Ureter (tissue), 1 donor: Measurements from ENCODE around the gene RBM12. TPM values are rescaled to one million over a fixed set of nuclear protein-coding genes. Genes with fewer than 3 reads are reported as not detected.
A peak's percentile ranks its signal among the peaks of the same experiment; 100 is the strongest.
"Not testable (repeated sequence)": the region's sequence is repeated elsewhere in the genome, so short reads cannot be mapped to it uniquely, and the experiment has no call there.

Experiments used
- DNase-seq: peaks from one replicate; pipeline ENCODE4 v3.0.0-alpha.2; 2020; ENCODE audit warnings: low spot score
- total RNA-seq: library from RNA; stranded (reverse); gene quantifications from one replicate; pipeline ENCODE4 v1.2.4, GENCODE V29; 2023
- donor health status: DM: yes; HTN: yes; CAD: no.

The RBM12 gene
- total RNA-seq, 1 donor from 2014 or later: 133 TPM

DNA sequence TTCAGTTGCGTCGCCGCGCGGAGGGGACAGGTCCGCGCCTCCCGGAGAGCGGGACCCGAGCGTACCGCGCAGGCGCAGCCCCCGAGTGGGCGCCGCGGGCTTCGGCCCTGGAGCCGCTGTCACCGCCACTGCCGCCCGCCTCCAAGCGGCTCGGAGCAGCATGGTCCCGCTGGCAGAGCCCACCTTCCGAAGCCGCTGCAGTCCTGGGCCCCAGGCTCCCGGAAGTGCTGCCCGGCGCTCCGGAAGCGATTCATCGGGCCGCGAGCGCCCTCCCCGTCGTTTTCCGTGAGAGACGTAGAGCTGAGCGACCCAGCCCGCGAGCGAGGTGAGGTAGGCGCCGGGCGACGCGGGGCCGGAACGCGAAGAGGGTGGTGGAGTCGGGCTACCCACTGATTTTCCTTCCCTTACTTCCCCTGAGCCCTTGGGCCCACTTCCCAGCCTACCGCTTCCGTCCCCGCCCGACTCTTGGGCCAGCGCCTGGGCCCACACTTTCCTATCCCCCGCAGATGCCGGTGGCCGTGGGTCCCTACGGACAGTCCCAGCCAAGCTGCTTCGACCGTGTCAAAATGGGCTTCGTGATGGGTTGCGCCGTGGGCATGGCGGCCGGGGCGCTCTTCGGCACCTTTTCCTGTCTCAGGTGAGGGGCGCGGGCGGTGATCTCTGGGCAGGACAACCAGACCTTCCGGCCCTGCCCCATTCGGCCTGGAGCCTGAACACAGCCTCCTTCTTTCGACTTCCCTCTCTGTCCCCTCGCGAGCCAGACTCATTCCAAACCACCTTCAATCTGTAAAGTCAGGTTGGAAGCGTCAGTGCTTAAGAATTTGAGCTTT is 34.6 kb upstream of the RBM12 start, which contains the start of the genes NFS1 and ROMO1:
Gene NFS1 (minus strand): TSS at position 226 of the 830 bp plus-strand sequence. CDS start 64 bp downstream, at position 162.
Gene ROMO1 (plus strand): TSS at position 279 of the 830 bp plus-strand sequence. CDS start 228 bp downstream, at position 507.
- DNase-seq: peak; percentile 82

DNA sequence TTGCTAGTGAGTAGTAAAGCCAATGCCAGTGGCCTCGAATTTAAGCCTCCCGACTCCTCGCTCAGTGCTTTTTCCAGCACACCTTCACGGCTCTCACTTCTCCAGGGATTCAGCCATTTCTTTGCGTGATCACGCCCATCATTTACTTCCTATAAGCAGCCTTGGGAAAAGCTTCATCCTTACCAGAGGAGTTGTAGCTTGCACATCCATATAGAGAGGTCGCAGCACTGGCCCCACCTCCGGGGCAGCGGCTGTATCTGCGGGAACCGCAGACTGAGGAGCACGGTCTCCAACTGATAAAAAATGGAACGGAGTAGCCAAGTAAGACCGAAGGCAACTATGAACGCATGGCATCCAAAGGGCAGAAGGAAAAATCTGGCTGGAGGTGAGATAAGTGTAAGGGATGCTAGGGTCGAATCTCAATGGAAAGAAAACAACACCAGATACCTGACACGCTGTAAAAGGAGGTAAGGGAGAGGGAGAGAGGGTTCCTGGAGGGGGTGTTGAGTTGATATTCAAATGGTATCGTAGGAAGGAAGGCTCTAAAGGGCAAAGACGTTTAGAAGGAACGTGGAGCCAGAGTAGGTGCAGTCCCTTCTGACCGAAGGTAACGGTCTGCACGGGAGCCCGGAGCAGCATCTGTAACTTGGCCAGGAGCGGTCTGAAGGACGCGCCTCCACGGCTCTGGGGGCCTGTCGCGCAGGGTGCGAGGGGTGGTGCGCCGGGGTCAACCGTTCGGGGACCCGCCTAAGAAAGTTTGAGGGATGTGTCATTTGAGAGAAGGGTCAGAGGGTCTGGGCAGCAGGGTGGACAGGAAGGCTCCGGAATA is 33.8 kb upstream of the RBM12 start:
- peak; percentile 32 for DNase-seq

DNA sequence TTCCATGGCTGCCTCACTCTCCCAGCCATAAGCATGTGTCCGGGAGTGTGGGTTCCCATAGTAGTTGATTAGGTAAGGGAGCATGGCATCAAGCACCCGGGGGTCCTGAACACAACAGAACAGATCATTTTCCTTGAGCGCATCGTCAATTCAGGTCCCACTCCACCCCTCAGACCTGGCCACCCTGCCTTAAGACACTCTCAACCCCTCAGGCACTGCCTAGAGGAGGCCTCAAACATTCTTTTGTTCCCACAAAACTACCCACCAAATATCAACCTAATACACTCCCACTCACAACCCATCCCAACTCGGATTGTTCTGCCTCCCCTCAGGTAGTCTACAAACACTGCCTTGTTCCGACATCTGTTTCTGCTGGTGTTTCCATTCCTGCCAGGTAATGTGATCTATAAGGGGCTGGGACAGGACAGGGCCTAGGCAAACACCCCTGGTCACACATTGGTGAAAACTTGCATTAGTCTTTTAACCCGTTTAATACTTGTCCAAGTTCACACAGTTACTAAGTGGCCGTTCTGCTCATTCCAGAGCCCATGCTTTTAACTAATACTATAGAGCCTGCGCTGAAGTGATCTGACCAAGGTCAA is 33.1 kb upstream of the RBM12 start:
- peak; percentile 29 for DNase-seq

DNA sequence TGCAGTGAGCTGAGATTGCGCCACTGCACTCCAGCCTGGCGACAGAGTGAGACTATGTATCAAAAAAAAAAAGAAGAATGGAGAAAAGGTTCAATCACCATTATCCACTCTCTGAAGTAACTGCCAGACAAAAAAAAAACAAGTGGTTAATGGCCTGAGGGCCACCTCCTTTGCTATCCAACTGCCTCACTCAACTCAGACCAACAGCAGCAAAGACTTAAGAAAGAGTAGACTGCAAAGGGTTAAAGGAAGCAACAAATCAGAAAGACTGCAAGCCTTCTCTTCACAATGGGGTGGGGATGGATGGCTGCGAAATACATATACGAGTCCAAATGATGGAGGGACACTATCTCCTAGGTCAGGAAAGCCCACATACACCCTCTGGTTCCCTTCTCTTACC is 31.3 kb upstream of the RBM12 start:
- no peak for DNase-seq

DNA sequence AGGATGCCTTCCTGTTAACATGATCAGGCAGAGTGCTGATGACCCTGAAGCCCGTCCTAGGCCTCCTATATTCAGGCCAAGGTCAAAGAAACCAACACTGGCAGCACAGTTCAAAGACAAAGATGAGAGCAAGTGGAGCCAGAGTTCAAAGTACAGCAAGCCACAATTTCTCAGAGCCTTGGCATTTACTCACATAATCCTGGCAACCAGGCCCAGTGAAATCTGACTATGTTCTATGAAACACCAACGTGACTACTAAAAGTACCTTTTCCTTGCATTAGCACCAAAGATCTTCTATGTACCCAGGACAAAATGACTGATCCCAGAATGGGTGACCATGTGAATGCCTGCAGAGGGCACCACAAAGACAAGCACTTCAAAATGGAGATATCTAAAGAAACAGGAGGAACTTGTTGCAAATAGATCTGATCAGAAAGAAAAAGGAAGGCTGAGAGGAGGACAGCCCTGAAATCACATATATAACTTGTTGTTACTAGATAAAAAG is 30.6 kb upstream of the RBM12 start:
- DNase-seq: peak; percentile 8

DNA sequence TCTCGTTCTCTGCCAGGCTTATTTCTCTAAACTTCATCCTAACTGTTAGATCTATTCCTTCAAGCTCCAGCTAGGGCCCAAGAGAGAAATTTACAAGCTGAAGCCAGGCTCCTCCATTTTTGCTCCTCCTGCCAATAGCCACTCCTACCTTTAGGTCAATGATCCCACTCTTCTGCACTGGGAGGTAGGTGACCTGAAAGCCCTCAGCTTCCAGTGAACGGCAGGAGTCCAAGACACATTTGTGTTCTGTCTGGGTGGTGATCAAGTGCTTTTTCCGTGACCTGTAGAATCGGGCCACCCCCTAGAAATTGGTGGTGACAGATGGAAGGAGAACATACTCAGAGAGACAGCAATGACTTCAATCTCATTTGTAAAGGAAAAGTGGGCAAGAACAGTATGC is 25.6 kb upstream of the RBM12 start:
- DNase-seq: peak; percentile 13

DNA sequence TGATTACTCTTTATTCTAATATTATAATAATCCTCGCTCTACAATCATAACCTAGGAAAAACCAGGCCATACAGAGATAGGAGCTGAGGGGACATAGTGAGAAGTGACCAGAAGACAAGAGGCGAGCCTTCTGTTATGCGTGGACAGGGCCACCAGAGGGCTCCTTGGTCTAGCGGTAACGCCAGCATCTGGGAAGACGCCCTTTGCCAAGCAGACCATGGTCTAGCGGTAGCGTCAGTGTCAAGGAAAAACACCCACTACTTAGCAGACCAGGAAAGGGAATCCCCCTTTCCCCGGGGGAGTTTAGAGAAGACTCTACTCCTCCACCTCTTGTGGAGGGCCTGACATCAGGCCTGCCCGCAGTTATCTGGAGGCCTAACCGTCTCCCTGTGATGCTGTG is 22.2 kb upstream of the RBM12 start:
- DNase-seq: peak; percentile 22

DNA sequence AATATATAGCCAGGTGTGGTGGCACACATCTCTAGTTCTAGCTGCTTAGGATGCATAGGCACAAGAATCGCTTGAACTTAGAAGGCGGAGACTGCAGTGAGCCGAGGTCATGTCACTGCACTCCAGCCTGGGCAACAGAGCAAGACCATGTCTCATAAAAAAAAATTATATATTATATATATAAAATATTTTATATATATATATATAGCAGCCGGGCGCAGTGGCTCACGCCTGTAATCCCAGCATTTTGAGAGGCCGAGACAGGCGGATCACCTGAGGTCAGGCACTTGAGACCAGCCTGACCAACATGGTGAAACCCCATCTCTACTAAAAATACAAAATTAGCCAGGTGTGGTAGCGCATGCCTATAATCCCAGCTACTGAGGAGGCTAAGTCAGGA is 20.7 kb upstream of the RBM12 start:
- not testable (repeated sequence) for DNase-seq

DNA sequence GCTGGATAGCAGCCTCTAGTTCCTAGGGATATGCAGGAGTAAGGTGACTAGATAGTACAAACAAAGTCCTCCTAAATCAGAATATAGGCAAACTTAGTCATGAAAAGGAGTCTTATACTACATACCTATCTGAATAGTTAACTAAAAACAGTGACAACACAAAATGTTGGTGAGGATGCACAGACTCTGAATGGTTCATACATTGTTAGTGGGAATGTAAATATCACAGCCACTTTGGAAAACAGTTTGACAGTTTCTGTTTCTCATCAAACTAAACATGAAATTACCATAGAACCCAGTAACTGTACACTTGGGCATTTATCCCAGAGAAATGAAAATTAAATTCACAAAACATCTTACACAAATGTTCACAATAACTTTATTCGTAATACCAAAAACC is 17.3 kb upstream of the RBM12 start:
- no peak for DNase-seq

DNA sequence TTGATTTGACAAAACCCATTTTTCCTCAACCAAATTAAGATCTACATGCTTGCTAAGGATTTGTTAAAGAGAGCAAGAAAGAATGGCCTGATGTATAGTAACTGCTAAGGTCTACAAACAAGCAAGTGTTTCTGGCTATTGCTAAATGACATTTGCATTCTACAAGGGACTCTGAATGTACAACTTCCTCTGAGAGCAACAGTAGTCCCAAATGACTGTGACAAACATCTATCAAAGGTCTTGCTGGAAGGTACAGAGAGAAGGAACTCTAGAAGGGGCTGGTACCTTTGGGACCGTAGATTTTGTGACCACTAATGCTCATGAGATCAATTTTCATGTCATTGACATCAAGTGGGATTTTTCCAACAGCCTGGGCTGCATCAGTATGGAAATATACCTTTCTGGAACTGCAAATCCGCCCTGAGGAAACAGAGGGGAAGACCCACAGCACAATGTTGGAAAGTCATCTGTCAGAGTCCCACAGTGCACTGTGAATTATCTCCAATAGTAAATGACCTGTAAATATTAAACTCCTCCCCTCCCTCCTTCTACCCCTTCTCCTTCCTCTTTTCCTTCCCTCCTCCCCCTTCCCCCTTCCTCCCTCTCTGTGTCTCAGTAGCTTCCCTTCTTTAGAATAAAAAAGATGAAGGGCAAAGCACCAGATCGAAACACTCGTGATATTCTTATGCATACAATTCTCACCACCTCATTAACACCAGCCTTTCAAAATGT is 15.9 kb upstream of the RBM12 start:
- DNase-seq: no peak

DNA sequence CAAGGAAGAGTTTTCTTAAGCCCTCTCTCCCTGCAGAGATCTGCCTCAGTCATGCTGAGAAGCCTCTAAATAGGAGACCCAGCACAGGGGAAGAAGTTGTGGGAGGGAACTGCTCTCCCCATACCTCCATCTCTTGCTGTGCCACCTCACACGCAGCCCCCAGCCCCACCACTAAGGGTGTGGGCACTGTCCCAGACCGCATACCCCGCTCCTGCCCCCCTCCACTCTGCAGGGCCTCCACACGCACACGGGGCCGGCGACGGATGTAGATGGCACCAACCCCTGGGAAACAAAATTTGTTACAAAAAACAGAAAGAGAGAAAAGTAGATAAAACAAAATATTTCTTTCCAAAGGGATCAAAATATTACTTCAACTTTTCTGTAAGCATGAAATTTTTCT is 10.2 kb upstream of the RBM12 start:
- no peak for DNase-seq

DNA sequence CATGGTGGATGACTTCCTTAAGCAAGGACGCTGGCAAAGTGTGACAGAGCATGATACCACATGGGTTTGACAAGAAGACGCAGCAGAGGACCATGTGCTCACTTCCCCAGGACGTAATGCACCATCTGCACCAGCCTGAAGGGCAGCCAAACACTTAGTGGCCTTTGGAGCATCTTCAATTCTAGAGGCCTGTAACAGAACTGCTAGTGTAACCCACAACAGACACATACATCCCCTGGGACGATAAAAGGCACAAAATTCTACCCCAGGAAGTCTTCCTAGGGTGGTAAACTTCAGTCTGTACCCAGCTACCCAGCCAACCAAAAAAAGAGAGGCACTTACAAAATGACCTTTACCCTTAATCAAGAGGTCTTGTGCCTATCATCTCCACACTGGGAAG is 9.2 kb upstream of the RBM12 start:
- no peak for DNase-seq

DNA sequence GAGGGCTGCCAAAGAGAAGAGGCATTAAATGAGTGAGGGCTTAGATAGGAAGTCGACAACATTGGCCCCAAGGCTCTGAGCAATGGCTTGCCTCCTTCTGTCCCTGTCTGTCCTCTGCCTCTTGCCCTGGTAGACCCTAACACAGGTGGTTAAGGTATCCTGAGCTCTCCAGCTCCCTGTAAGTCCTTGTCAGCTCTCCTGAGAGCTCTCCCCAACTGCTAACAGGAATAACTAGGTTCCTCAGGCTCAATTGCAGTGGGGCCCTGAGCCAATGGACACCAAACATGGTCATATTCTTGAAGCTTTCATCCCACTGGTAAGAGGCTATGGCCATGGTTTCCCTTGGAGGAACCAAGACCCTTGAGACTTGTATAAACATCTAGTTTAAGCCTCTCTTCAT is 5.0 kb upstream of the RBM12 start:
- DNase-seq: no peak

DNA sequence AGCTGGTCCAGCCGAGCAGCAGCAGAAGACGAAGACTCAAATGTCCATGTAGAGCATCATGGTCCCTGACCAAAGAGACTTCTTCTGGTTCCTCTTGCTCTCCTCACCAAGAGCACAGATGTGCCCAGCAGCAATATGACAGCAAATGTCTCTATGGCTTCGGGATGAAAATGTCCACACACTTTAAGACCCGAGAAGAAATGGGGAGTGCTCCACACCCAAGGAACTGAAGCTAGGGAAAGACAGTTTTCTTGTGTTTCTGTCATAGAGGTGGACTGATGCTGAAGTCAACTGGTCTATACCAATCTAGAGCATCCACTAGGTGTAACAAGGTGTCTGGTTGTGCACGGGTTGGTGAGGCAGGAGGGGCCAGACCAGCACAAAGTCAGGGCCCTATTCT is 4.5 kb upstream of the RBM12 start:
- DNase-seq: no peak

DNA sequence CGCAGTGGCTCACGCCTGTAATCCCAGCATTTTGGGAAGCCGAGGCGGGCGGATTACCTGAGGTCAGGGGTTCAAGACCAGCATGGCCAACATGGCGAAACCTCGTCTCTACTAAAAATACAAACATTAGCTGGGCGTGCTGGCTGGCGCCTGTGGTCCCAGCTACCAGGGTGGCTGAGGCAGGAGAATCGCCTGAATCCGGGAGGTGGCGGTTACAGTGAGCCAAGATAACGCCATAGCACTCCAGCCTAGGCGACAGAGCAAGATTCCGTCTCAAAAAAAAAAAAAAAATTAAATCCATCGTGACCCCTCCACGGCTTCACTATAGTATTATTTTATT is 1.2 kb upstream of the RBM12 start:
- no peak for DNase-seq

DNA sequence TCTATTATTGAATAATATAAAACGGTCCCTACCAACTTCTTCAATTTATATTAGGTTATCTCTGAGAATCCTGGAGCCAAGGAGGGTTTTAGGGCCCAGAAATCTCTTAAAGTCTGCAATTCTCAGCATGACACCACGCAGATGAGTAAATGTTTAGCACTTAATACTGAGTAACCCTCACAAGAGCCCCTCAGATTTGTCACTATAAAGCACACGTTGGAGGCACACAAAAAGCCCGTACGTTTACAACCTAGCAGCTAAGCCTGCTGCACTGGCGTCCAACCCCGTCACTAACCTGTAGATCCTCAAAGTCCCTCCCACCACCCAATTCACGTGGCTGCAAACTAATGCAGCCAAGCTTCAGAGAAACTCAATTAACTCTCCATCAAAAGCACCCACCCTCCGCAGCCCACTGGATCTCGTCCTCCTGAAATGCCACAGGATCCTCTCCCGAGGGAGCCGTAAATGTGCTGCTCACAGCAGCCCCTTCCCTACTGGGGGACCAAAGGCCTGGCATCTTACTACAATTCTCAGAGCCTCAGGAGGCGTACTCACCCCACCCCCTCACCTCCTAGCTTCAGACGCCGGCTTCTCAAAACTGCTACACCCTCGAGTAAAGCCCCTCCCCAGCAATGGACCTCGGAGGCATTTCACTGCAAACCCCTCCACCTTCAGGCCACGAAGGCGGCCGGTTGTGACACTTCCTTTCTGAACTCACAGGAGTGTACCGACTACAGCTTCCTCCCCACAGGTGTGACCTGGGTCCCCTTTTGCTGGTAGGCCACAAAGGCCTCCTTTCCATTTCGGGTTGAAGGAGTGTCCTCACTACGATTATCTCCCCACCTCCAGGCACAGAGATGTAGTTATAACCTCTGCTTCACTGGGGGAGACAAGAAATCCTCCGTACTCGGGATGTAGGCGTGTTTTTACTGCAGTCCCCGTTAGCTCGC is 909 bp downstream of the RBM12 start:
- peak; percentile 59 for DNase-seq

DNA sequence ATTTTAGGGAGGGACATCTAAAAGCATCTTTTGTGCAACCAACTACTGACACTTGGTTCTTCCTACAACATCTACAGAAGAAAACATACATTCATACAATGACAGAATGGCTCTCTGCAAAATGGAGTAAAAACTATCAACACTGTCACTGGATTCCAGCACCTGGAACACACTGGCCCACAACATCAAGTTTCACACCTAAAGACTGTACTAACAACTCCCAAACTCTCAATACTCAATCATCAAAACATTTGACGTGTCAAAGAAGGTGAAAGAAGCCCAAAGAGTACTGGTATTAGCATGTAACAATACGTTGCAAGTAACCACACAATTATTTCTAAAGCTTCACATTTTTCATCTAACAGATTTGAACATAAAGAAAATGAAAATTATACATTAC is 2.1 kb downstream of the RBM12 start:
- DNase-seq: no peak

DNA sequence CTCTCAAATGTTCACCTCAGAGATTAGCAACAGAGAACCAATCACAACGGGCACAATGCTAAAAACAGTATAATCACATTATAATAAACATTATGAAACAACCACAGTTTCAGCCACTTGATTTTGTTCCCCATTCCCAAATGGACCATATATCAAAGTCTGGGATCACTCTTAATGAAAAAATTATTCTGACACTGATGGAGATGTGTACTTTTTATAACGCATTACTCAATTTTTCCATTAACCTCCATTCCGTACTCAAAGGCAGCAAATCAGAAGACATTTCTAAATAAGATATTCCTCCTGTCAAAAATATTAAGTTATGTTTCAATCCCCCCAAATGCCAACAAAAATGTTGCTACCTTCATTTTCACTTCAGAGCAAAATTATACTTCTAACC is 2.8 kb downstream of the RBM12 start:
- no peak for DNase-seq

DNA sequence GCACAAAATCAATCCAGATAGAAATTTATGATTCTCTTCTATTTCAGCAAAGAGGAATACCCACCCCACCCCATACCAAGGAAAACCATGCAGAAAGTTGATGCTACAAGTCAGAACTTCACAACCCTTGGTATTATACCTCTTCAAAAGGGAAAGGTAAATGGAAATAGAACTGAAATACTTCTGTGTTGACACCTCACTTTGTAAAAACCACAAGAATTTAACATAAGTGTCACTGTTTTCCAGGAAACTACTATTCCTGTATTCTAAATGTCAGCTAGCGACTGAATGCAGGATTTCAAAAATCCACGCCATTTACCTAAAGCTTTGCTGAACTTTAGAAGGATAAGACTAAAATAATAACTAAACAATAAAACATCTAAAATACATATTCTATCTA is 3.6 kb downstream of the RBM12 start:
- DNase-seq: no peak

DNA sequence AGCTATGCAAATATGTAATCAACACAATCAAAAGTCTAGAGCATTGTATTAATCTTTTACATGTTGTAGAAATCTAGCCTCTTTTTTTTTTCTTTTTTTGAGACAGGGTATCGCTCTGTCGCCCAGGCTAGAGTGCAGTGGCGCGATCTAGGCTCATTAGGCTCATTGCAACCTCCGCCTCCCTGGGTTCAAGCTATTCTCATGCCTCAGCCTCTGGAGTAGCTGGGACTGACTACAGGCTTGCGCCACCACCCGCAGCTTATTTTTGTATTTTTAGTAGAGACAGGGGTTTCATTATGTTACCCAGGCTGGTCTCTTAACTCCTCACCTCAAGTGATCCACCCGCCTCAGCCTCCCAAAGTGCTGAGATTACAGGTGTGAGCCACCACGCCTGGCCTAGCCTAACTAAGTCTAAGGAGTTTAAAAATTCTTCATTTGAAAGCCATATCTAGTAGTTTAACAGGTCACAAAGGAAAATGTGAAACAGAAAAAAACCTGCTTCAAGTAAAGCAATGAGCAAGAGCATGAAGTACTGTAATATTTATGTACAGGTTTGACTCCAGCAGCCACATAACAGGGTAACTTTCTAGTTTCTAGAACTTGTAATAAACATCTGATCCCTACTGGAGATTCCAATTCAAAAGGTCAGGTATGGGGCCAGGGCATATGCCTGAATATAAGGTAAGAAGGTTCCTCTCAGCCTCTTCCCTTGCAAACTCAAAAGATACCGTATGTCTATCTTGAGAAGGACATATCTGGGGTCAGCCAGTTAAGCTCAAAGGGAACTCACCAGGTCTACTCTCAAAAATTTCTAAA is 4.4 kb downstream of the RBM12 start:
- DNase-seq: no peak
